ENCODE measurements around the gene LUZP2. TPM values are rescaled to one million over a fixed set of nuclear protein-coding genes. Genes with fewer than 3 reads are reported as not detected.
"Not testable (repeated sequence)": the region's sequence is repeated elsewhere in the genome, so short reads cannot be mapped to it uniquely, and the experiment has no call there.

The LUZP2 gene
- total RNA-seq, 1 experiment from 2014 or later: not detected

DNA sequence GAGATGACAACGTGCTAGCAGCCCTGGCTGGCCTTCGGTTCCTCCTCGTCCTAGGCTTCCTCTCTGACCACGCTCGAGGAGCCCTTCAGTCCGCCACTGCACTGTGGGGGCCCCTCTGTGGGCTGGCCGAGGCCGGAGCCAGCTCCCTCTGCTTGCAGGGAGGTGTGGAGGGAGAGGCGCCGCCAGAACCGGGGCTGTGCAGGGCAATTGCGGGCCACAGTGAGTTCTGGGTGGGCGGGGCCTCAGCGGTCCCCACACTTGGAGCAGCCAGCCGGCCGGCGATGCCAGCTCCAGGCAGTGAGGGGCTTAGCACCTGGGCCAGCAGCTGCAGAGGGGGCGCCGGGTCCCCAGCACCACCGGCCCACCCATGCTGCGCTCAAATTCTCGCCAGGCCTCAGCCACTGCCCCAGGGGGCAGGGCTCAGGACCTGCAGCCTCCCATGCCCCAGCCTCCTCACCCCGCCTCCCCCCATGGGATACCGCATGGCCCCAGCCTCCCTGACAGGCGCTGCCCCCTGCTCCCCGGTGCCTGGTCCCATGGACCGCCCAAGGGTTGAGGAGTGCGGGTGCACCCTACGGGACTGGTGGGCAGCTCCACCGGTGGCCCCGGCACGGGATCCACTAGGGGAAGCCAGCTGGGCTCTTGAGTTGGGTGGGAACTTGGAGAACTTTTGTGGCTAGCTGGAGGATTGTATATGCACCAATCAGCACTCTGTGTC lies 399.4 kb downstream of the LUZP2 start:
- in situ Hi-C loops (cut with HindIII; ENCODE audit: low pct_unique_long_range_greater_than_20kb, low sequenced_read_pairs): no loop called here
- DNase-seq (ENCODE audit: low read depth, low spot score): no peak

DNA sequence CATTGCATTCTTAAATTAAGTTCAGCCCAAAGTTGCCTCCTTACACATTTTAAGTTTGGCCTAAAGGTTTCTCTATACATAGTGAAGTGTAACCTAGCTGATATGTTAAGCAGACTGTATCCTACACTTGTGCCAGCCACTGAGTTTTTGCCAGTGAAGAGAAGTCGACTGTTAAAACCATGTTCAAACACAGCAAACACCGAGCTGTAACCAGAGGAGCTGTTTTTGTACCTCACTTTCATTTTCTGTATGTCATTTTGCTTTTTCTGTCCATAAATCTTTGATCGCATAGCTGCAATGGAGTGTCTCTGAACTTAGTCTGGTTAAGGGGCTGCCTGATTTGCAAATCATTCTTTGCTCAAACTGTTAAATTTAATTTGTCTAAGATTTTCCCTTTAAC lies 403.7 kb downstream of the LUZP2 start:
- in situ Hi-C loops (cut with HindIII; ENCODE audit: low pct_unique_long_range_greater_than_20kb, low sequenced_read_pairs): no loop called here
- no peak for DNase-seq (ENCODE audit: low read depth, low spot score)

DNA sequence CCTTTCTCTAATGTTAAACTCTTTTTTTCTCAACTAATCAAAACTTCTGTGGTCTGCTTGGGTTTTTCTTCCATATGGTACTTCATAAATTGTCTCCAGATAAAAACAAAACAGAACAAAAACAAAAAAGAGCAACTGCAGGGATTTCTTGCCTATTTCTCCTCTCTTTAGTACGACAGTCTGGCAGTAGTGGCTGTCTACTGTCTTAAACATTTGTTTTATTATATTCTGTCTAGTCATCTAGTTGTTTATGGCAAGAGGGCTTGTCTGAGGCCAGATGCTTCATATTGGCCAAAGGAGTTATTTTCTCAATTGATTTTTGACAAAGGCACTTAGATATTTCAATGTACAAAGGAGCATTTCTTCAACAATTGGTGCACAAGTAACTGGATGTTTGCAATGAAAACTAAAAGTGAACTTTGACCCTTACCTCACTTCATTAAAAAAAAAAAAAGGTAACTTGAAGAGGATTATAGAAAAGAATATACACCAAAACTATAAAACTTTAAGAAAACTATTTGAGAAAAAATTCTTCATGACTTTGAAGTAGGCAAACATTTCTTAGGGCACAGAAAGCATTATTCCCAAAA lies 404.2 kb downstream of the LUZP2 start:
- in situ Hi-C loops (cut with HindIII; ENCODE audit: low pct_unique_long_range_greater_than_20kb, low sequenced_read_pairs): no loop called here
- DNase-seq (ENCODE audit: low read depth, low spot score): no peak

DNA sequence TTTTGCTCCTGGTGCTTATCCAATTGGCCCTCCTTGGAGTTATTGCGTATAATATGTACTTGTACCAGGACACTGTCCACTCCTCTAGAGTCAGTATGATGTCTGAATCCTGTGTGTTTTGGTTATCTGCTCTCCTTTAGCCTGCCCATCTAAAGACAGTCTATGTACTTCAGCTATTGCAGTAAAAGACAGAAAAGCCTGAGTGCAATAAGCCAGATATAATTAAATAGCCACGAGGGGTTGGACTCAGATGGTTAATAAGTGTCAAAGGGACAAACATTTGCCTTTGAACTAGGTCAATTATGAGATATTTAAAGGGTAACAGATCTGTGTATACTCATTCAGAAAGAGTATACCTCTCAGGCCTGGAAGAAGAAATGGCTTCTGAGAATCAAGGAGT lies 406.7 kb downstream of the LUZP2 start:
- no peak for DNase-seq (ENCODE audit: low read depth, low spot score)
- in situ Hi-C loops (cut with HindIII; ENCODE audit: low pct_unique_long_range_greater_than_20kb, low sequenced_read_pairs): no loop called here

DNA sequence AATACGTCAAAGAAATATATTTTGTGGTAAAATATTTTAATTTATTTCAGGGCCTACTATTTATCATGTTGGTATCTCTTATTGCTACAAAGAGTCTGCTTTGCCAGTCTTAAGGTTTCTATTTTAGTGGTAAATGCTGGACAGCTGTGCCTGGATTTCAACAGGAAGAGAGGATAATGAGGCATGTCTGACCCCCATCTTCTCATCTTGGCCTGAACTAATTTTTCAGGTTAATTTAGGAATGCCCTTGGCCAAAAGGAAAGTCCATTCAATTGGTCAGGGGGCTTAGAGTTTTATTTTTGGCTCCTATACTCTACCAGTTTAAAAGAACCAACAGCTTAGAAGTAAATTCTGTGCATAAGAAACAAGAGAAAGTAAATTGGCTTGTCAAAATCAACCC lies 428.2 kb downstream of the LUZP2 start:
- DNase-seq (ENCODE audit: low read depth, low spot score): no peak
- in situ Hi-C loops (cut with HindIII; ENCODE audit: low pct_unique_long_range_greater_than_20kb, low sequenced_read_pairs): no loop called here

DNA sequence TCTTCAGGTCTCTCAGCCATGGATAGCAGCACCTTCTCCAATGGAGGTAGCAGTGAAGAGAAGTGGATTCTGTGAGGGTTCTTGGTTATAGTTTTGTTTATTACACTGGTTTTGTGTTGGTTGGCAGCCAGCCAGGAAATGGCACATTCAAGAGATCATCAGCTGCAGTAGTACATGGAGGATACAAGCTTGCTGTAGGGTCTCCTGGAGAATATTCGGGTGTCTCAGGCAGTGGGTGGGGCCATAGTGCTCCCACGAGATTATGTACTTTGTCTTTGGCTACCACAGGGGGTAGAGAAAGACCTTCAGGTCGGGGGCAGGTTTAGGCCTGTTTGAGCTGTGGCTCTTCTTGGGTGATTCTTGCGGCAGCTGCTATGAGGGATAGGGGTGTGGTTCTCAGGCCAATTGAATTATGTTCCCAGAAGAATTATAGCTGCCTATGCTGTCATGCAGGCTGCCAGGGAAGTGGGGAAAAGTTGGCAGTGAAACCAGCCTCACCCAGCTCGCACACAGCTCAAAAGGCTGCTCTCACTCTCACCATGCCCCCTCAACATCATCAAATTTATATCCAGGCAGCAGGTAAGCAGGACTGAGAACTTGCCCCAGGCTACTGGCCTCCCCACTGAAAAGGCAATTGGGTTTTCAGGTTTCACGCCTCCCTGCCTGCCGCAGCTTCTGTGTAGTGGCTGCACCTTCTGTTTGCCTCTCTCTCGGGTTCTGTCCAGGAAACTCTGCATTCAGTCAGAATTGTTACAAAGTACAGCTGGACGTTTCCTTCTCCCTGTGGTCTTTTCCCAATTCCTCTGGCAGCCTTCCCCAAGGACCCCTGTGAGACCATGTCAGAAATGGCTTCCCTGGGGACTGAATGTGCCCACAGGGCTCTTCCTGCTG lies 435.5 kb downstream of the LUZP2 start:
- DNase-seq (ENCODE audit: low read depth, low spot score): no peak
- in situ Hi-C loops (cut with HindIII; ENCODE audit: low pct_unique_long_range_greater_than_20kb, low sequenced_read_pairs): no loop called here

DNA sequence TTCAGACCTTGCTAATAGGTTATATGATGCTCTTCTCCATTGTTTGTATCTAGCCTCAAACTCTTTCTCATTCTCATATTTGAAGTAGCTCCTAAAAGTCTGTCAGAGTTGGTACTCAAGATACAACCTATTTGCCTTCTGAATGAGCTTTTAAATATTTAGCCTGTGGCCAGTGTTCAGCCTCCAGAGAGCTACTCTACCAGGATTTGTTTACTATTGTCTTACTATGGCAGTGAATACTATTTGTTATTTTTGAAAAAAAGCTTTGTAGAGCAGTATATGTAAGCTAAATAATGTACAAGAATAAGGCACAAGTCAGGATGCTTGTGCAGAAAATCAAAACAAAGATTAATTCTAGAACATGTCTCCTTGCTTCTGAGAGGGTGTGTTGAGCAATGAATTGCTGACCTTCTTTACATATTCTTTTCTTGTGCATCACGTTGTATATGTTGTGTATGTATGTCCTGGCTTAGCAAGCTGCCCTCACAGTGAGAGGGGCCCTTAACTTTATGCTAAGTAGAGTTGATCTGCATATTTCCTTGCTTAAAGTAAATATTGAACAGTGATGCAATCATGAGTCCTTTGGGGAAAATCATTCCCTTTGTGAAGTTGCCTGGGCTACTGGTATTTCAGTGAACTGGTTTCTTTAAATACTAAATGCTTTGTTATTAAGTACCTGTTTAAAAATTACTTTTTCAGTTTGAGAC lies 438.0 kb downstream of the LUZP2 start:
- no peak for DNase-seq (ENCODE audit: low read depth, low spot score)
- in situ Hi-C loops (cut with HindIII; ENCODE audit: low pct_unique_long_range_greater_than_20kb, low sequenced_read_pairs): no loop called here

DNA sequence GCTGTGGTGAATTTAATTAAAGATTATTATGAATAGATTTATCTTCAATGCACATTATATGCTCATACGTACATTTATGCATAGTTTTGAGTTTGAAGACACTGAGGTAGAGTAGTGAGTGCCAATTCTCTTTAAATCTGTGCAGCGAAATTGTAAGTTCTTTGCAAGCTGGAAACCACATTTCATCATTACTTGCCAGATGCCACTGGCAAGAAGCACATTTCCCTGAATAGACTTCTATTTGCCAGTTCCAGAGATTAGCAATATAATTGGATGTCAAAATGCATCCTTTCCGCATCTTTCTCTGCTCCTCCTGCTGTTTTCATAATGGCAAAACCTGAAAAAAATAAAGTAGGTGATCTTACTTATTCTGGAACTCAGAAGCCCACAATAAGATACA lies 448.0 kb downstream of the LUZP2 start:
- DNase-seq (ENCODE audit: low read depth, low spot score): no peak
- in situ Hi-C loops (cut with HindIII; ENCODE audit: low pct_unique_long_range_greater_than_20kb, low sequenced_read_pairs): no loop called here

DNA sequence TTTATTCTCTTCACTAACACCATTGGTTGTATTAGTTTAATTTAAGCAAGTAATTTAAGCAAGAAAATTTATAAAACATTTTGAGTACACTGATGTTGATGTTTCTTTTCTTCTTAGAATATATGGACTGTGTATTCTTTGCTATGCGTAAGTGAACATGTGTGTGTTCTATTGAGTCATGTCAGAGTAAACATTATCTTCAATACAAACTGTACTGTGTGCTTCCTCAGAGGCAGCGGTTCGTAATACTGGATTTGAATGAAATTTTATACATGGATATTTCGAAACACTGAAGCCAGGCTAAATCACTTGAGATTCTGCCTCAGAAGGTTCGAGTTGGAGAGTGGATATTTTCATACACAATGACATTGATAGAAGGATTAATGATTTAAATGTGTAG lies 452.6 kb downstream of the LUZP2 start:
- no peak for DNase-seq (ENCODE audit: low read depth, low spot score)
- in situ Hi-C loops (cut with HindIII; ENCODE audit: low pct_unique_long_range_greater_than_20kb, low sequenced_read_pairs): no loop called here

DNA sequence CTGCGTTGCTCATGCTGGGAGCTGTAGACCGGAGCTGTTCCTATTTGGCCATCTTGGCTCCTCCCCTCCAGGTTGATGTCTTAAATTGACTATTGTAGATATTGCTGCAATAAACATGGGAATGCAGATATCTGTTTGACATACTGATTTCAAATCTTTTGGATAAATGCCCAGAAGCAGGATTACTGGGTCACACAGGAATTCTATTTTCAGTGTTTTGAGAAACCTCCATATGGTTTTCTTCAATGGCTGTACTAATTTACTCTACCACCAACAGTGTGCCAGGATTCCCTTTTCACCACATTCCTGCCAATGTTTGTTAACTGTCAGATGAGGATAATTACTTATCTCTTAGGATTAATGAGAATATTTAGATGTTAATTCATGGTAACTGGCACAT lies 467.0 kb downstream of the LUZP2 start:
- DNase-seq (ENCODE audit: low read depth, low spot score): no peak
- in situ Hi-C loops (cut with HindIII; ENCODE audit: low pct_unique_long_range_greater_than_20kb, low sequenced_read_pairs): no loop called here

DNA sequence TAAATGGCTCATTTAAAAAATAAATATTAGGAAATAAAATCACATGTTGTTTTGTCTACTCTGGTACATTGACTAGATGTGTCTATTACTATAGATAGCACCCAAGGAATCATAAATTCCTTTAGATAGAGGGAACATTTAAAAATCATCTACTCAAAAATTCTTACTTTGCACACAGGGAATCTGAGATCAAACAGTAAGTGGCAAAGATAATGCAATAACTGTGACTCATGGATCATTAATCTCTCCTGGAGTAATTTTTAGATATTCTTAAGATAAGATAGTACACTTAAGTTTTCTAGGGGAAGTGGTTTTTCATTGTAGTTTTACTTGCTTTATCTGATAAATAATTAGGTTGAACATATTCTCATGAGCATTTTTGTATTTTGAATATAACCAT lies 468.9 kb downstream of the LUZP2 start:
- no peak for DNase-seq (ENCODE audit: low read depth, low spot score)
- in situ Hi-C loops (cut with HindIII; ENCODE audit: low pct_unique_long_range_greater_than_20kb, low sequenced_read_pairs): no loop called here

DNA sequence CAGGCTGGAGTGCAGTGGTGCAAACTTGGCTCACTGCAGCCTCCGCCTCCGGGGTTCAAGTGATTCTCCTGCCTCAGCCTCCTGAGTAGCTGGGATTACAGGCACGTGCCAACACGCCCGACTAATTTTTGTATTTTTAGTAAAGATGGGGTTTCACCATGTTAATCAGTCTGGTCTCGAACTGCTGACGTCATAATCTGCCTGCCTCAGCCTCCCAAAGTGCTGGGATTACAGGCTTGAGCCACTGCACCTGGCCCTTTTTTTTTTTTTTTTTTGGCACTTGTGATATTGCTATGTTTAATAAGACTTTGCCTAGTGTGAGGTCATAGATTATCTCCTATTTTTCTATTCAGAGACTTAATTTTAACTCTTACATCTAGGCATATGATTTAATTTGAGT lies 497.1 kb downstream of the LUZP2 start:
- in situ Hi-C loops (cut with HindIII; ENCODE audit: low pct_unique_long_range_greater_than_20kb, low sequenced_read_pairs); DNase-seq (ENCODE audit: low read depth, low spot score): not testable (repeated sequence)

DNA sequence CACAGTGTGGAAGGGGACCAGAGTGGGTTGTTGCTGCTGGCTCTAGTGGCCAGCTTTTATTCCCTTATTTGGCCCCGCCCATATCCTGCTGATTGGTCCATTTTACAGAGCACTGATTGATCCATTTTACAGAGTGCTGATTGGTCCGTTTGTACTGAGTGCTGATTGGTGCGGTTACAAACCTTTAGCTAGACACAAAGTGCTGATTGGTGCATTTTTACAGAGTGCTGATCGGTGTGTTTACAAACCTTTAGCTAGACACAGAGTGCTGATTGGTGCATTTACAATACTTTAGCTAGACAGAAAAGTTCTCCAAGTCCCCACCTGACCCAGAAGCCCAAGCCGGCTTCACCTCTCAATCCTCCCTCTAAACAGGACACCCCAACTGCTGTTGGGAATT lies 503.1 kb downstream of the LUZP2 start:
- in situ Hi-C loops (cut with HindIII; ENCODE audit: low pct_unique_long_range_greater_than_20kb, low sequenced_read_pairs): not testable (repeated sequence)

DNA sequence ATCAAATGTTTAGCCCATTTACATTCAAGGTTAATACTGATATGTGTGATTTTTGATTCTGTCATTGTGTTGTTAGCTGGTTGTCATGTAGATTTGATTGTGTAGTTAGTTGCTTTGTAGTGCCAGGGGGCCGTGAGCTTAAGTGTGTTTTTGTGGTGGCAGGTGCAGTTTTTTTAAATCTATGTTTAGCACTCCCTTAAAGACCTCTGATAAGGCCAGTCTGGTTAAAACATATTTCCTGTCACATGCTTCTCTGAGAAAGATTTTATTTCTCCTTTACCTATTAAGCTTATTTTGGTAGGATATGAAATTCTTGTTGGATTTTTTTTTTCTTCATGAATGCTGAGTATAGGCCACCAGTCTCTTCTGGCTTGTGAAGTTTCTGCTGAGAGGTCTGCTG lies 540.6 kb downstream of the LUZP2 start:
- DNase-seq (ENCODE audit: low read depth, low spot score): no peak
- in situ Hi-C loops (cut with HindIII; ENCODE audit: low pct_unique_long_range_greater_than_20kb, low sequenced_read_pairs): no loop called here

More for the DNA sequence above, 503.1 kb downstream of the LUZP2 start:
- not testable (repeated sequence) for DNase-seq (ENCODE audit: low read depth, low spot score)

DNA sequence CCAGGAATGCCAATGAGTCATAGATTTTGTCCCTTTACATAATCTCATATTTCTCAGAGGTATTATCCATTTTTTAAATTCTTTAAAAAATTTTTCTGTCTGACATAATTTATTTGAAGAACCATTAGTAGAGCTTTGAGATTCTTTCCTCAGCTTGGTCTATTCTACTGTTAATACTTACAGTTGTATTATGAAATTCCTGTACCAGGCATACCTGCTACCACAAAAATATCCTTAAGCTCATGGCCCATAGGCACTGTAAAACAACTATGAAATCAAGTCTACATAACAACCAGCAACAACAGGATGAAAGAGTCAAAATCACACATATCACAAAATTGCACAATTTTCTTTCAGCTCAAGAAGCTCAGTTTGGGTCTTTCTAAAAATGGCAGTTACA lies 541.3 kb downstream of the LUZP2 start:
- DNase-seq (ENCODE audit: low read depth, low spot score): no peak
- in situ Hi-C loops (cut with HindIII; ENCODE audit: low pct_unique_long_range_greater_than_20kb, low sequenced_read_pairs): no loop called here

DNA sequence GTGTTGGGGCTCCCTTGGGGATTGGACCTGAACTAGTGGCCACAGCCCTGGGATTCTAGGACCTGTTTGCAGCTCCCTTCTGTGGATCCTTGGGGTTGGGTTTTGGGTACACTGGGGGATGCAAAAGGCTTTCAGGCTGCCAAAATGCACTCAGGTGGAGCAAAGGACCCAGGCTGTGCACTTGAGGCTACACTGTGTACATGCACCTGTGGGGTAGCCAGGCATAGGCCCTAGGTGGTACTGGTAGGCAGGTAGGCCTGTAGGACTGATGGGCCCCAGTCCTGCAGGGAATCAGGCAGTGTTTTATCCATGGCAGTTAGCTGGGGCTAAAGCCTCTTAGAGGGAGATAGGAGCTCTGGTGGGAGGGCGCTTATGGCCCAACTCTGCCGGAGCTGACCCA lies 542.3 kb downstream of the LUZP2 start:
- in situ Hi-C loops (cut with HindIII; ENCODE audit: low pct_unique_long_range_greater_than_20kb, low sequenced_read_pairs): no loop called here
- no peak for DNase-seq (ENCODE audit: low read depth, low spot score)

DNA sequence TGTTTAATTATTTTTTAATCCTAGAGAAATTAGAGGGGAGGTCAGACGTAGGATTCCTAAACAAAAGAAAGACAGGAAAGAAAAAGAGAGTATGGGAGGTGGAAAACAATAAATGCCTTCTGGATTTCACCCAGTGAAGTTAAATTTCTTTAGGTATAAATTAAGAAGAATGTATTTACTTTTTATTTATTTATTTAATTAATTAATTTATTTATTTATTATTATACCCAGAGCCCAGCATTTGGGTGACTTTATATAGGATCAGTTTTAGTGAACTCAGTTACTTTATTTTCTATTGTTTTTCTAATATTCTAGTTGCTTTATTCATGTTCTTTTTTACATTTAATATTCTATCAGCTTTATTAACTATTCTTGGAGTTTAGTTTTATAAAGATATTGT lies 551.8 kb downstream of the LUZP2 start:
- DNase-seq (ENCODE audit: low read depth, low spot score): no peak
- in situ Hi-C loops (cut with HindIII; ENCODE audit: low pct_unique_long_range_greater_than_20kb, low sequenced_read_pairs): no loop called here

DNA sequence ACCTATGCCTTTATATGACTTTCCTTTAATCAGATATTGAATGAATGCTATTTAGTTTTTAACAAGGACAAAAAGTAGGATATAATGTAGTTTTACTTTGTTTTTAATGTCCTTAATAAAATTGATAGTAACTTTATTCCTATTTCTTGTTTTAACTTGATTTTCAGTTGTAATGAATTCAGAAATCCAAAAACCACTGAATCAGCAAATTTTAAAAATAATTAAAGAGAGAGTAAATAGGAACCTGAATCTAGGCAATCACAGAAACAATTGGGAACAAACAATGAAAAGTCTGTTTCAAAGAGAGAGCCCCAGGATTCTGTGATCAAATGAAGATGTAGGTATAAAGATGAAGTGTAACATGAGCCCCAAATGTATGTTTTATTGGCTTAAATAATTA lies 556.0 kb downstream of the LUZP2 start:
- DNase-seq (ENCODE audit: low read depth, low spot score): no peak
- in situ Hi-C loops (cut with HindIII; ENCODE audit: low pct_unique_long_range_greater_than_20kb, low sequenced_read_pairs): no loop called here
